OCI-LY7 (cell line): ENCODE results near the gene TTC7B. TPM values are rescaled to one million over a fixed set of nuclear protein-coding genes. Genes with fewer than 3 reads are reported as not detected.

ENCODE experiments used
- BruUV-seq: library from RNA; stranded (reverse); fragments of 400-500 nt; replicated peaks from 2 replicates; lab custom pipeline; 2021; lab: Mats Ljungman, UMichigan
- CTCF ChIA-PET: fragments of 300-600 bp; sonication (Branson Sonifier 250); formaldehyde crosslinking; loops from one replicate; lab custom pipeline; 2022; ENCODE audit warnings: antibody characterized with exemption; ENCODE audit not compliant: unreplicated experiment; lab: Charles Lee
- POLR2A ChIA-PET: fragments of 300-600 bp; sonication (Branson Sonifier 250); formaldehyde crosslinking; loops from one replicate; lab custom pipeline; 2022; ENCODE audit warnings: antibody characterized with exemption; lab: Charles Lee
- DNase-seq: peaks from one replicate; pipeline ENCODE4 v3.0.0-alpha.2; 2015; ENCODE audit warnings: low spot score
- H2AFZ ChIP-seq: fragments of 200-600 bp; sonication (generic), shearing (Covaris generic); 2 replicates; pipeline ENCODE4 v1.6.1; 2014; ENCODE audit warnings: mild to moderate bottlenecking, antibody characterized with exemption, low read length, moderate library complexity
- H3K27ac ChIP-seq: fragments of 200-600 bp; sonication (generic); 2 replicates; pipeline ENCODE4 v1.5.1; 2014; ENCODE audit warnings: mixed run types, low read depth, mild to moderate bottlenecking, moderate library complexity, low read length, inconsistent platforms; ENCODE audit not compliant: poor library complexity, severe bottlenecking
- H3K36me3 ChIP-seq: fragments of 200-600 bp; sonication (generic); 2 replicates; pipeline ENCODE4 v1.6.1; 2014; ENCODE audit warnings: mild to moderate bottlenecking, antibody characterized with exemption, low read length, moderate library complexity, mixed read lengths; ENCODE audit not compliant: insufficient read depth
- H3K4me1 ChIP-seq: fragments of 200-600 bp; sonication (generic); 2 replicates; pipeline ENCODE4 v1.5.1; 2014; ENCODE audit warnings: mild to moderate bottlenecking, low read length; ENCODE audit not compliant: insufficient read depth, poor library complexity, severe bottlenecking
- H3K4me2 ChIP-seq: fragments of 200-600 bp; sonication (generic); 2 replicates; pipeline ENCODE4 v1.6.1; 2014; ENCODE audit warnings: mild to moderate bottlenecking, low read length
- H3K4me3 ChIP-seq: fragments of 200-600 bp; sonication (generic); 2 replicates; pipeline ENCODE4 v1.5.1; 2014; ENCODE audit warnings: mild to moderate bottlenecking, low read depth, low read length; ENCODE audit not compliant: poor library complexity, severe bottlenecking
- H3K79me2 ChIP-seq: fragments of 200-600 bp; sonication (generic); 2 replicates; pipeline ENCODE4 v1.6.1; 2016; ENCODE audit warnings: low read depth, mild to moderate bottlenecking, low read length, moderate library complexity, mixed read lengths; ENCODE audit not compliant: insufficient read depth
- H3K9me2 ChIP-seq: fragments of 200-600 bp; sonication (generic); 2 replicates; pipeline ENCODE4 v1.6.1; 2016; ENCODE audit warnings: mild to moderate bottlenecking, low read length, mixed read lengths; ENCODE audit not compliant: insufficient read depth
- H3K9me3 ChIP-seq: fragments of 200-600 bp; sonication (generic); 2 replicates; pipeline ENCODE4 v1.6.1; 2014; ENCODE audit warnings: mild to moderate bottlenecking, mixed run types, low read length, mixed read lengths
- H4K20me1 ChIP-seq: fragments of 200-600 bp; sonication (generic); 2 replicates; pipeline ENCODE4 v1.6.1; 2014; ENCODE audit warnings: mild to moderate bottlenecking, antibody characterized with exemption, low read length, moderate library complexity, mixed read lengths; ENCODE audit not compliant: insufficient read depth
- EZH2phosphoT487 ChIP-seq: fragments of 200-600 bp; sonication (generic); IDR thresholded peaks from 2 replicates; pipeline ENCODE4 v1.6.1; 2018; ENCODE audit warnings: low read depth, borderline replicate concordance, mild to moderate bottlenecking, mixed run types, antibody characterized with exemption, low read length, moderate library complexity, mixed read lengths
- intact Hi-C: fragments of 100-400 bp; cut with micrococcal nuclease; formaldehyde crosslinking; loops from one replicate; pipeline ENCODE4 v1.10.0; 2022; ENCODE audit not compliant: unreplicated experiment
- total RNA-seq, 2 experiments: library from RNA; depleted of rRNA in 1 of 2; stranded (reverse); fragments of >200 nt in 1 of 2; shearing (Covaris generic) in 1 of 2; gene quantifications; 2 replicates each; pipeline ENCODE4 v1.2.3, GENCODE V29; 2014 to 2022
- TF ChIP-seq, protein P1 (sequence below): fragments of 200-600 bp; sonication (generic); conservative IDR thresholded peaks from 2 replicates; pipeline ENCODE4 v1.5.1; 2014; ENCODE audit warnings: mild to moderate bottlenecking, antibody characterized with exemption, low read length, moderate library complexity, mixed read lengths

TTC7B gene
- total RNA-seq, 2 experiments from 2014 or later: 0.19 to 0.51 TPM

DNA sequence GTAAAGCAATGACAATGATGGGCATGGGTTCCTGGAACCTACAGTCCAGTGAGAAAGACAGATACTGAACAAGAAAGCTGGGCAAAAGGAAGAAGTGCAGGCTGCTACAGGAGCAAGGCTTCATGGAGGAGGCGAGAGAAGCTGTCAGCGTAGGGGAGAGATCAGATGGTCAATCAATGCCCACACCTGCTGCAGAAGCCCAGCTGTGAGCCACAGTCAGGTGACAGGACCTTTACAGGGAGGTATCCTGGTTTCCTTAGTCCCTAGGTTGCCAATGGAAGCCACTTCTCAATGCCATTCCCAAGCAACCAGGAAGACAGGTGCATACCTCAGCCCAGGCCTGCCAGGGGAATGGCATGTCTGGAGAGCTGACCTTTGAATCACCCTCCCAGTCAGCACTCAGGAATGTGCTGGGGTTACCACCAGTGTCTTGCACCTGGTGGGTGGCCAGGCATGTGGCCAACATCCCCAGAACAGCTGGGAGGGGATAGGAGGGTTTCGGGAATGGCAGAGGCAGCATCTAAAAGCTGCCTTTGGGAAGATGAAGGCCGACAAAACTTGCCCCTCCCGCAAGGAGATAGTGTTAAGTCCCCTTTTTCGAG is 170.3 kb downstream of the TTC7B start:
- TF ChIP-seq EZH2phosphoT487: no peak
- TF ChIP-seq, protein P1, sequence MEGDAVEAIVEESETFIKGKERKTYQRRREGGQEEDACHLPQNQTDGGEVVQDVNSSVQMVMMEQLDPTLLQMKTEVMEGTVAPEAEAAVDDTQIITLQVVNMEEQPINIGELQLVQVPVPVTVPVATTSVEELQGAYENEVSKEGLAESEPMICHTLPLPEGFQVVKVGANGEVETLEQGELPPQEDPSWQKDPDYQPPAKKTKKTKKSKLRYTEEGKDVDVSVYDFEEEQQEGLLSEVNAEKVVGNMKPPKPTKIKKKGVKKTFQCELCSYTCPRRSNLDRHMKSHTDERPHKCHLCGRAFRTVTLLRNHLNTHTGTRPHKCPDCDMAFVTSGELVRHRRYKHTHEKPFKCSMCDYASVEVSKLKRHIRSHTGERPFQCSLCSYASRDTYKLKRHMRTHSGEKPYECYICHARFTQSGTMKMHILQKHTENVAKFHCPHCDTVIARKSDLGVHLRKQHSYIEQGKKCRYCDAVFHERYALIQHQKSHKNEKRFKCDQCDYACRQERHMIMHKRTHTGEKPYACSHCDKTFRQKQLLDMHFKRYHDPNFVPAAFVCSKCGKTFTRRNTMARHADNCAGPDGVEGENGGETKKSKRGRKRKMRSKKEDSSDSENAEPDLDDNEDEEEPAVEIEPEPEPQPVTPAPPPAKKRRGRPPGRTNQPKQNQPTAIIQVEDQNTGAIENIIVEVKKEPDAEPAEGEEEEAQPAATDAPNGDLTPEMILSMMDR: no peak
- intact Hi-C loops: no loop called here
- H3K4me1 ChIP-seq: no peaks in the 10 kb centered on the region
- H3K9me2 ChIP-seq: no peaks in the 10 kb centered on the region
- ChIA-PET CTCF (no interaction called here), POLR2A (interaction anchor here (0.6 kb wide), 1 partner anchor 853 kb away, joined by 4 read pairs; no protein-coding TSS in a partner anchor)
- H4K20me1 ChIP-seq: no peaks in the 10 kb centered on the region
- no peaks in the 10 kb centered on the region for H3K9me3 ChIP-seq
- DNase-seq: no peak
- H2AFZ ChIP-seq: no peak overlapping the region
- no peak overlapping the region for H3K27ac ChIP-seq
- no peaks in the 10 kb centered on the region for H3K79me2 ChIP-seq
- no peaks in the 10 kb centered on the region for H3K36me3 ChIP-seq
- no TSS peak for BruUV-seq
- H3K4me3 ChIP-seq: no peak overlapping the region
- no peak overlapping the region for H3K4me2 ChIP-seq

DNA sequence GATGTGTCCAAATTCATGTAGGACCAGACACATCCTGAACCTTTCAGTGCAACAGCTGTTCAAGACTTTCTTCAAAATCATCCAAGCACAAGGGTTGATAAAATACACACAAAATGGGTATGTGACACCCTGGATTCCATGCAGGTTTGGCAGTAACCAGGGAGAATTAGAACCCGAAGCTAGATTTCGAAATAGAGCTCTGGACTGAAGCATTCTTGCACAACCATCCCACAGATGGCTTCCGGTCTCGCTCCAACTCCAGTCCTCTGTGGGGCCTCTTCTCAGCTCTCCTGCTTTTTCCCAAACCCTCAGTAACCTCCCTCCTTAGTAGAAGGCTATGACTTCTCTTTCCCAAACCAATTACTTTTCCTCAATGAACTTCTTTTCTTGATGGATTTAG is 171.3 kb downstream of the TTC7B start:
- no peaks in the 10 kb centered on the region for H3K9me3 ChIP-seq
- no peak for TF ChIP-seq EZH2phosphoT487
- TF ChIP-seq, protein P1: no peak
- intact Hi-C loops: no loop called here
- ChIA-PET POLR2A (no interaction called here), CTCF (no interaction called here)
- H3K36me3 ChIP-seq: no peaks in the 10 kb centered on the region
- no peak overlapping the region for H2AFZ ChIP-seq
- no peaks in the 10 kb centered on the region for H3K9me2 ChIP-seq
- H3K4me1 ChIP-seq: no peaks in the 10 kb centered on the region
- no peak overlapping the region for H3K27ac ChIP-seq
- no peak overlapping the region for H3K4me3 ChIP-seq
- no TSS peak for BruUV-seq
- no peaks in the 10 kb centered on the region for H3K79me2 ChIP-seq
- H3K4me2 ChIP-seq: no peak overlapping the region
- H4K20me1 ChIP-seq: no peaks in the 10 kb centered on the region
- no peak for DNase-seq

DNA sequence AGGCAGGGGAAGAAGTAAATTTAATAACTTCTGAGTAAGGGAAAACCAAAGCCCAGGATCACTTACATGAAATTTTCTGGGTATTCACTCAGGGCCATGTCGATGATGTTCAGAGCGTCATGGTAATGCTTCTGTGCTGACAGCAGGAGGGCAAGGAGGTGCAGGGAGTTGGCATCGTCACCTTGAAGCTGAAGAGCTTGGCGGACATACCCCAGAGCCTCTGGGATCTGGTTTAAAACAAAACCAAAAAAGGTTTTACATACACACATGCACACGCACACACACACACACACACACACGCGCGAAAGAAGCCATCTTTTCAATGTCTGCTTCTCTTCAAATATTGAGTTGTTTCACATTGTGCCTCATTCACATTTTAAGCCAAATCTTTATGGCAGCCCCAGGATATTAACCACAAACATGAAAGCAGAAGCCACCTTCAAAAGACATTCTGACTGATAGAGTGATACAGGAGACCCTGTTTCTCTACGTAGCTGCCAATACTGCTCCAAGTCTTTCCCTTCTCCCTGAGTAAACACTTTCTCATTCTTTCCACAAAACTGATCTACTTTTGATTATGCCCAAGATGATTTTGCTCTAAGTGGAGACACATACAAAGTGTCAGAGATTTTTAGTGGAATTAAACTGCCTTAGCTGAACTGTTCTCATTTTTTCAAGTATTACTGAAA is 172.1 kb downstream of the TTC7B start:
- intact Hi-C loops: no loop called here
- CTCF ChIA-PET: no interaction called here
- no peak overlapping the region for H3K4me2 ChIP-seq
- no peaks in the 10 kb centered on the region for H3K4me1 ChIP-seq
- no peaks in the 10 kb centered on the region for H3K9me2 ChIP-seq
- H2AFZ ChIP-seq: no peak overlapping the region
- no peaks in the 10 kb centered on the region for H3K9me3 ChIP-seq
- POLR2A ChIA-PET: no interaction called here
- BruUV-seq: no TSS peak
- H3K36me3 ChIP-seq: no peaks in the 10 kb centered on the region
- no peak for TF ChIP-seq EZH2phosphoT487
- TF ChIP-seq, protein P1: no peak
- no peak overlapping the region for H3K4me3 ChIP-seq
- no peak for DNase-seq
- H4K20me1 ChIP-seq: no peaks in the 10 kb centered on the region
- H3K27ac ChIP-seq: no peak overlapping the region
- no peaks in the 10 kb centered on the region for H3K79me2 ChIP-seq
